WTC11 (cell line): ENCODE data around the gene ZNF581. TPM values are rescaled to one million over a fixed set of nuclear protein-coding genes. Genes with fewer than 3 reads are reported as not detected.

ENCODE experiments used
- ATAC-seq: fragments of 200-7000 bp; cut with Tn5 transposase; 2 replicates; pipeline ENCODE4 v1.10.0; 2021; ENCODE audit warnings: mild to moderate bottlenecking, moderate library complexity
- CTCF ChIA-PET: fragments of 300-600 bp; sonication (Branson Sonifier 250); formaldehyde crosslinking; loops from one replicate; lab custom pipeline; 2021; ENCODE audit warnings: antibody characterized with exemption; lab: Charles Lee
- POLR2A ChIA-PET: fragments of 350-600 bp; sonication (Branson Sonifier 250); formaldehyde crosslinking; loops from one replicate; lab custom pipeline; 2021; ENCODE audit warnings: antibody characterized with exemption; lab: Charles Lee
- DNase-seq: peaks from one replicate; pipeline ENCODE4 v3.0.0; 2021; ENCODE audit warnings: low spot score
- H3K27ac Mint-ChIP-seq: 2 replicates; pipeline ENCODE4 v1.8.0; 2021; ENCODE audit warnings: mixed read lengths
- H3K27me3 Mint-ChIP-seq: 2 replicates; pipeline ENCODE4 v1.8.0; 2021; ENCODE audit warnings: low read depth, mild to moderate bottlenecking, moderate library complexity, mixed read lengths
- H3K36me3 Mint-ChIP-seq: 2 replicates; pipeline ENCODE4 v1.8.0; 2021; ENCODE audit warnings: mixed read lengths
- H3K4me1 Mint-ChIP-seq: 2 replicates; pipeline ENCODE4 v1.8.0; 2022; ENCODE audit warnings: mixed read lengths
- H3K4me3 Mint-ChIP-seq: 2 replicates; pipeline ENCODE4 v1.8.0; 2021; ENCODE audit warnings: mild to moderate bottlenecking, moderate library complexity, mixed read lengths
- H3K9me3 Mint-ChIP-seq: 2 replicates; pipeline ENCODE4 v1.8.0; 2021; ENCODE audit warnings: mixed read lengths
- AR ChIP-seq: fragments of 250-450 bp; sonication (Bioruptor Pico); IDR thresholded peaks from 2 replicates; pipeline ENCODE4 v1.9.0; 2021; ENCODE audit warnings: mild to moderate bottlenecking
- EMX1 ChIP-seq: fragments of 250-450 bp; sonication (Bioruptor Pico); IDR thresholded peaks from 2 replicates; pipeline ENCODE4 v1.8.0; 2021; ENCODE audit warnings: mild to moderate bottlenecking
- FOXJ3 ChIP-seq: sonication (generic); formaldehyde crosslinking; IDR thresholded peaks from 2 replicates; pipeline ENCODE4 v1.9.0; 2021; ENCODE audit warnings: missing genetic modification reagents, mild to moderate bottlenecking, borderline replicate concordance
- FOXP1 ChIP-seq: sonication (generic); formaldehyde crosslinking; IDR thresholded peaks from 2 replicates; pipeline ENCODE4 v1.8.0; 2022; ENCODE audit warnings: missing genetic modification reagents, mild to moderate bottlenecking, moderate library complexity, borderline replicate concordance
- HMGA2 ChIP-seq: fragments of 250-450 bp; sonication (Bioruptor Pico); IDR thresholded peaks from 2 replicates; pipeline ENCODE4 v1.4.0; 2021; ENCODE audit warnings: mild to moderate bottlenecking, moderate library complexity
- MAX ChIP-seq: sonication (generic); formaldehyde crosslinking; IDR thresholded peaks from 2 replicates; pipeline ENCODE4 v1.8.0; 2022; ENCODE audit warnings: mild to moderate bottlenecking, missing genetic modification reagents
- TEAD1 ChIP-seq: sonication (generic); formaldehyde crosslinking; IDR thresholded peaks from 2 replicates; pipeline ENCODE4 v1.8.0; 2022; ENCODE audit warnings: mild to moderate bottlenecking, missing genetic modification reagents
- USF1 ChIP-seq: sonication (generic); formaldehyde crosslinking; IDR thresholded peaks from 2 replicates; pipeline ENCODE4 v1.8.0; 2022; ENCODE audit warnings: mild to moderate bottlenecking, missing genetic modification reagents
- ZNF512 ChIP-seq: sonication (generic); formaldehyde crosslinking; IDR thresholded peaks from 2 replicates; pipeline ENCODE4 v1.8.1; 2022; ENCODE audit warnings: missing genetic modification reagents, borderline replicate concordance
- ZNF532 ChIP-seq: fragments of 250-450 bp; sonication (Bioruptor Pico); IDR thresholded peaks from 2 replicates; pipeline ENCODE4 v1.9.0; 2021; ENCODE audit warnings: mild to moderate bottlenecking, borderline replicate concordance
- total RNA-seq: library from RNA; stranded (reverse); gene quantifications from 3 replicates; pipeline ENCODE4 v1.2.3, GENCODE V29; 2021
- TF ChIP-seq, protein P1 (sequence below): fragments of 250-450 bp; sonication (Bioruptor Pico); IDR thresholded peaks from 2 replicates; pipeline ENCODE4 v1.9.0; 2021; ENCODE audit warnings: mild to moderate bottlenecking
- TF ChIP-seq, protein P2 (sequence below): sonication (generic); formaldehyde crosslinking; IDR thresholded peaks from 2 replicates; pipeline ENCODE4 v1.8.1; 2022; ENCODE audit warnings: low read depth, mild to moderate bottlenecking, moderate library complexity, missing genetic modification reagents, borderline replicate concordance
- TF ChIP-seq, protein P3 (sequence below): sonication (generic); formaldehyde crosslinking; IDR thresholded peaks from 2 replicates; pipeline ENCODE4 v1.8.0; 2022; ENCODE audit warnings: mild to moderate bottlenecking, missing genetic modification reagents

Gene ZNF581
- total RNA-seq, 1 experiment from 2014 or later: 100 TPM

GRCh38 chr19:55654323-55654867 lies 10.9 kb downstream of the ZNF581 start (continued):
- no peak for TF ChIP-seq AR (CRISPR knock-in tag)
- TF ChIP-seq FOXJ3 (CRISPR knock-in tag): no peak
- TF ChIP-seq, protein P1, sequence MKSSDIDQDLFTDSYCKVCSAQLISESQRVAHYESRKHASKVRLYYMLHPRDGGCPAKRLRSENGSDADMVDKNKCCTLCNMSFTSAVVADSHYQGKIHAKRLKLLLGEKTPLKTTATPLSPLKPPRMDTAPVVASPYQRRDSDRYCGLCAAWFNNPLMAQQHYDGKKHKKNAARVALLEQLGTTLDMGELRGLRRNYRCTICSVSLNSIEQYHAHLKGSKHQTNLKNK (CRISPR knock-in tag): no peak
- TF ChIP-seq EMX1: no peak
- TF ChIP-seq ZNF512 (CRISPR knock-in tag): no peak
- no peak for TF ChIP-seq FOXP1 (CRISPR knock-in tag)

DNA sequence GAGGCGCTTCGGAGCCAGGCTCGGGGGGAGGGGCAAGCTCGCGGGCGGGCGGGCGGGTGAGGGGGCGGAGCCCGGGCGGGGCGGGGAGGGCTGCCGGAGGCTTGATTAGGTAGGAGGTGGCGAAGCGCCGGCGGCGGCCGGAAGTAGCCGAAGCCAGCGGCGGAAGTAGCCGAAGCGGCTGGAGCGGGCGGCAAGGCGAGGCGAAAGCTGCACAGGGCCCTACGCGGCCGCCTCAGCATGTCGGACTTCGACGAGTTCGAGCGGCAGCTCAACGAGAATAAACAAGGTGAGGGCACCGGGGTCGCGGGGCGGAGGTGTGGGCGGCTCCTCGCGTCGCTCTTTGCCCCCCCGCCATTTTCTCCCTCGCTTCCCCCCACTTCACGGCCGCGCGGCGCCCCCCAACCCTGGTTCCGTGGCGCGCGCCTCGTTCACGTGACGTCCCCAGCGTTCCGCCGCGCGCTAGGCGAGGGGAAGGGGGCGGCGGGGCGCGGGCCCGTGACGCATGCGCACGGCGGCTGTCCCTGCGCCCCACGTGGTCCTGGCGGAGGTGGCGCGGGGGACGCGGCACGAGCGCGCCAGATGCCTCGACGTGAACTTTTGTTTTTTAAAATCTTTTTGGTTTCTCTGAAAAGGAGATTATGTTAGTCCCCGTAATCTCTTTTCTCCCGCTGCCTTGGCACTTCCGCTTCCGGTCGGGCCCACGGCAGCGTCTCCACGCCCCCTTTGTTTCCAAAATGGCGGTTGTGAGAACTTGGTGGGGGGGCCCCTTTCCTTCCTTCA lies 11.6 kb downstream of the ZNF581 start, which contains the start of gene U2AF2:
Gene U2AF2 (plus strand): TSS at position 168 of the 780 bp plus-strand sequence. CDS start 70 bp downstream, at position 238.
- Mint-ChIP-seq H3K36me3 (peaks cover 15% of the 10 kb centered on the region), H3K4me3 (peak within 1 kb of the TSS; percentile 93), H3K27ac (peak within 1 kb of the TSS; percentile 98), H3K9me3 (no peaks in the 10 kb centered on the region), H3K27me3 (peaks cover 3% of the 10 kb centered on the region; the same call in 1 of the 2 replicates), H3K4me1 (peaks cover 40% of the 10 kb centered on the region)
- peak; percentile 96 for DNase-seq
- peak; percentile 39 for ATAC-seq
- ChIA-PET POLR2A (interaction anchor here (0.6 to 1.6 kb wide), 7 partner anchors 13 to 723 kb away, joined by 3 to 9 read pairs (median 3); partner anchors contain the start of gene FIZ1), CTCF (interaction anchor here (0.5 to 1.6 kb wide), 46 partner anchors 10 to 1192 kb away, joined by 3 to 57 read pairs (median 4); partner anchors contain the start of genes CDC42EP5, DNAAF3, FIZ1 and NAT14)
- peak; percentile 64; the same call in 1 of the 2 replicates for TF ChIP-seq TEAD1 (CRISPR knock-in tag)
- TF ChIP-seq, protein P2, sequence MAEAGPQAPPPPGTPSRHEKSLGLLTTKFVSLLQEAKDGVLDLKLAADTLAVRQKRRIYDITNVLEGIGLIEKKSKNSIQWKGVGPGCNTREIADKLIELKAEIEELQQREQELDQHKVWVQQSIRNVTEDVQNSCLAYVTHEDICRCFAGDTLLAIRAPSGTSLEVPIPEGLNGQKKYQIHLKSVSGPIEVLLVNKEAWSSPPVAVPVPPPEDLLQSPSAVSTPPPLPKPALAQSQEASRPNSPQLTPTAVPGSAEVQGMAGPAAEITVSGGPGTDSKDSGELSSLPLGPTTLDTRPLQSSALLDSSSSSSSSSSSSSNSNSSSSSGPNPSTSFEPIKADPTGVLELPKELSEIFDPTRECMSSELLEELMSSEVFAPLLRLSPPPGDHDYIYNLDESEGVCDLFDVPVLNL (CRISPR knock-in tag): no peak
- peak; percentile 86 for TF ChIP-seq USF1 (CRISPR knock-in tag)
- TF ChIP-seq HMGA2 (CRISPR knock-in tag): no peak
- TF ChIP-seq AR (CRISPR knock-in tag): no peak
- TF ChIP-seq, protein P1 (CRISPR knock-in tag): no peak
- TF ChIP-seq ZNF532: no peak
- TF ChIP-seq, protein P3, sequence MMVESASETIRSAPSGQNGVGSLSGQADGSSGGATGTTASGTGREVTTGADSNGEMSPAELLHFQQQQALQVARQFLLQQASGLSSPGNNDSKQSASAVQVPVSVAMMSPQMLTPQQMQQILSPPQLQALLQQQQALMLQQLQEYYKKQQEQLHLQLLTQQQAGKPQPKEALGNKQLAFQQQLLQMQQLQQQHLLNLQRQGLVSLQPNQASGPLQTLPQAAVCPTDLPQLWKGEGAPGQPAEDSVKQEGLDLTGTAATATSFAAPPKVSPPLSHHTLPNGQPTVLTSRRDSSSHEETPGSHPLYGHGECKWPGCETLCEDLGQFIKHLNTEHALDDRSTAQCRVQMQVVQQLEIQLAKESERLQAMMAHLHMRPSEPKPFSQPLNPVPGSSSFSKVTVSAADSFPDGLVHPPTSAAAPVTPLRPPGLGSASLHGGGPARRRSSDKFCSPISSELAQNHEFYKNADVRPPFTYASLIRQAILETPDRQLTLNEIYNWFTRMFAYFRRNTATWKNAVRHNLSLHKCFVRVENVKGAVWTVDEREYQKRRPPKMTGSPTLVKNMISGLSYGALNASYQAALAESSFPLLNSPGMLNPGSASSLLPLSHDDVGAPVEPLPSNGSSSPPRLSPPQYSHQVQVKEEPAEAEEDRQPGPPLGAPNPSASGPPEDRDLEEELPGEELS (CRISPR knock-in tag): peak; percentile 66
- TF ChIP-seq MAX: peak; percentile 45
